SH-SY5Y (cell line): ENCODE results near the gene PKNOX2.

ENCODE experiments used
- GATA2 ChIP-seq: IDR thresholded peaks from 2 replicates; pipeline ENCODE4 v1.6.1; 2011; ENCODE audit warnings: mild to moderate bottlenecking, low read depth, low read length
- GATA3 ChIP-seq: IDR thresholded peaks from 2 replicates; pipeline ENCODE4 v1.6.1; 2011; ENCODE audit warnings: low read depth, mild to moderate bottlenecking, low read length, moderate library complexity

DNA sequence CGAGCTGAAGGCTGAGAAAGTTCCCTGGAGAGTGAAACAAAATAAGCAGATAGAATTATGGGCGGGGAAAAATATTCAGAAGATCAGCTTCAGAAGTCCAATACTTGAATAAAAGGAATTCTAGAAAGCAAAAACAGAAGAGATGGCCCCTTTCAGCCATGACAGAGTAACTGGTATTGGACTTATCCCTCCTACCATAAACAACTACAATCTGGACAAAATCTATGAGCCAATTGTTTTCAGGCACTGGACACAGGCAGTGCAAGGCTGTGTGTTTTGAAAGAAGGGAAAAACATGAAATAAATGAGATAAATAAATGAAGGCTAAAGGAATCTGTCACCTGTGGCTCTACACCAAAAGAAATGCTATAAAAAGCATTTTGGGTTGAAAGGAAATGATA lies 305.8 kb downstream of the PKNOX2 start:
- TF ChIP-seq GATA2 (no peak), GATA3 (no peak)
